Right lobe of liver (tissue), 6 donors: ENCODE data around the gene ANKRD11. TPM values are rescaled to one million over a fixed set of nuclear protein-coding genes. Genes with fewer than 3 reads are reported as not detected.
"Not testable (repeated sequence)": the region's sequence is repeated elsewhere in the genome, so short reads cannot be mapped to it uniquely, and the experiment has no call there.

Experiments
- ATAC-seq, 4 donors: fragments of 200-7000 bp; cut with Tn5 transposase; one replicate each; pipeline ENCODE4 v1.9.1; 2020; ENCODE audit warnings: mild to moderate bottlenecking in 4 of 4, moderate library complexity in 4 of 4
- DNase-seq, 3 donors: peaks; one replicate each; pipeline ENCODE4 v3.0.0-alpha.2; 2020
- H3K27ac ChIP-seq, 3 donors: fragments of 200-600 bp; one replicate each; pipeline ENCODE4 v1.8.0; 2022
- H3K27me3 ChIP-seq, 2 donors: fragments of 200-600 bp; one replicate each; pipeline ENCODE4 v1.8.0; 2022
- H3K36me3 ChIP-seq, 4 donors: fragments of 200-600 bp; sonication (generic) in 1 of 4; one replicate each; pipeline versions ENCODE4 v1.5.1 to v1.8.0; 2017 to 2022; ENCODE audit warnings: control low read depth in 1 of 4
- H3K4me1 ChIP-seq, 4 donors: fragments of 200-600 bp; sonication (generic) in 1 of 4; one replicate each; pipeline versions ENCODE4 v1.5.1 to v1.8.0; 2017 to 2022; ENCODE audit warnings: control low read depth in 1 of 4
- H3K4me3 ChIP-seq, 3 donors: fragments of 200-600 bp; one replicate each; pipeline ENCODE4 v1.8.0; 2022
- H3K9me3 ChIP-seq, 4 donors: fragments of 200-600 bp; sonication (generic) in 1 of 4; one replicate each; pipeline versions ENCODE4 v1.5.1 to v1.8.0; 2017 to 2022; ENCODE audit warnings: control low read depth in 1 of 4
- POLR2A ChIP-seq: fragments of 450-650 bp; IDR thresholded peaks from one replicate; pipeline ENCODE4 v1.6.1; 2017; ENCODE audit warnings: antibody characterized with exemption, mild to moderate bottlenecking
- WGBS: methylation state at CpG from one replicate; pipeline ENCODE4 v1.1.6; 2018; ENCODE audit warnings: low coverage, low lambda C conversion rate; ENCODE audit not compliant: insufficient coverage; ENCODE audit errors: missing lambda C conversion rate; 5-methylcytosine and 5-hydroxymethylcytosine counted together
- intact Hi-C, 2 donors: fragments of 100-400 bp; cut with DNase I; formaldehyde crosslinking; loops; one replicate each; pipeline versions ENCODE4 v1.11.2 to v1.14.1; 2022
- total RNA-seq, 6 experiments: library from RNA; depleted of rRNA in 2 of 6; stranded (reverse); fragments of >200 nt in 2 of 6; fragmentation: NEBNext Ultra II Directional in 3 of 6; extraction: Animal tissue kit (Norgen Biotek cat#: 25700) in 3 of 6; gene quantifications; one replicate each; pipeline versions ENCODE4 v1.1.0 to v1.2.4, GENCODE V29; 2016 to 2023
- TF ChIP-seq, protein P1 (sequence below), 4 donors: fragments of 200-600 bp in 3 of 4; fragments of 450-650 bp in 1 of 4; IDR thresholded peaks; one replicate each; pipeline versions ENCODE4 v1.5.1 to v1.8.0; 2016 to 2022; ENCODE audit warnings: antibody characterized with exemption in 4 of 4, mild to moderate bottlenecking in 2 of 4
- donor health status: DM: no; HTN: yes; CAD: no.
- donor health status: DM: no; HTN: no; CAD: no.
- donor health status: DM: no; HTN: no; CAD: no.
- donor health status: DM: no; HTN: yes; CAD: no.
- donor health status: DM: no; HTN: yes; CAD: no.

Gene ANKRD11
- total RNA-seq, 6 experiments from 2014 or later: 26.2 to 65.8 (median 41.6) TPM

DNA sequence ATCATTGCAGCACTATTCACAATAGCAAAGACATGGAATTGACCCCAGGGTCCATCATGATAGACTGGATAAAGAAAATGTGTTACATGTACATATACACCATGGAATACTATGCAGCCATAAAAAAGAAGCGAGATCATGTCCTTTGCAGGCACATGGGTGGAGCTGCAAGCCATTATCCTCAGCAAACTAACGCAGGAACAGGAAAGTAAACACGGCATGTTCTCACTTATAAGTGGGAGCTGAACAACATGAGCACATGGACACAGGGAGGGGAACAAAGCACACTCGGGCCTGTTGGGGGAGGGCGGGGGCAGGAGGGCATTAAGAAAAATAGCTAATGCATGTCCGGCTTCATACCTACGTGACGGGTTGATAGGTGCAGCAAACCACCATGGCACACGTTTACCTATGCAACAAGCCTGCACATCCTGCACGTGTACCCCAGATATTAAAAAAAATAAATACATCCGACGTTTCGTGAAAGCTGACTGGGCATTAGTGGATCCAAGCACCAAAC lies 243.9 kb downstream of the ANKRD11 start:
- H3K27ac ChIP-seq: no peak overlapping the region
- H3K4me3 ChIP-seq: peak overlapping the region in 1 of 3 donors; percentile 51
- peaks cover 0 to 10% (median 0%) of the 10 kb centered on the region in 4 donors for H3K4me1 ChIP-seq
- H3K9me3 ChIP-seq: no peaks in the 10 kb centered on the region
- ATAC-seq (no peak), DNase-seq (no peak)
- TF ChIP-seq, protein P1, sequence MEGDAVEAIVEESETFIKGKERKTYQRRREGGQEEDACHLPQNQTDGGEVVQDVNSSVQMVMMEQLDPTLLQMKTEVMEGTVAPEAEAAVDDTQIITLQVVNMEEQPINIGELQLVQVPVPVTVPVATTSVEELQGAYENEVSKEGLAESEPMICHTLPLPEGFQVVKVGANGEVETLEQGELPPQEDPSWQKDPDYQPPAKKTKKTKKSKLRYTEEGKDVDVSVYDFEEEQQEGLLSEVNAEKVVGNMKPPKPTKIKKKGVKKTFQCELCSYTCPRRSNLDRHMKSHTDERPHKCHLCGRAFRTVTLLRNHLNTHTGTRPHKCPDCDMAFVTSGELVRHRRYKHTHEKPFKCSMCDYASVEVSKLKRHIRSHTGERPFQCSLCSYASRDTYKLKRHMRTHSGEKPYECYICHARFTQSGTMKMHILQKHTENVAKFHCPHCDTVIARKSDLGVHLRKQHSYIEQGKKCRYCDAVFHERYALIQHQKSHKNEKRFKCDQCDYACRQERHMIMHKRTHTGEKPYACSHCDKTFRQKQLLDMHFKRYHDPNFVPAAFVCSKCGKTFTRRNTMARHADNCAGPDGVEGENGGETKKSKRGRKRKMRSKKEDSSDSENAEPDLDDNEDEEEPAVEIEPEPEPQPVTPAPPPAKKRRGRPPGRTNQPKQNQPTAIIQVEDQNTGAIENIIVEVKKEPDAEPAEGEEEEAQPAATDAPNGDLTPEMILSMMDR (IDR thresholded peaks at IDR 0.05): no peak
- TF ChIP-seq POLR2A: no peak
- intact Hi-C loops: no loop called here
- H3K36me3 ChIP-seq: no peaks in the 10 kb centered on the region
- H3K27me3 ChIP-seq: no peaks in the 10 kb centered on the region
- WGBS: 49% methylated on average over 5 of the region's 13 CpGs

DNA sequence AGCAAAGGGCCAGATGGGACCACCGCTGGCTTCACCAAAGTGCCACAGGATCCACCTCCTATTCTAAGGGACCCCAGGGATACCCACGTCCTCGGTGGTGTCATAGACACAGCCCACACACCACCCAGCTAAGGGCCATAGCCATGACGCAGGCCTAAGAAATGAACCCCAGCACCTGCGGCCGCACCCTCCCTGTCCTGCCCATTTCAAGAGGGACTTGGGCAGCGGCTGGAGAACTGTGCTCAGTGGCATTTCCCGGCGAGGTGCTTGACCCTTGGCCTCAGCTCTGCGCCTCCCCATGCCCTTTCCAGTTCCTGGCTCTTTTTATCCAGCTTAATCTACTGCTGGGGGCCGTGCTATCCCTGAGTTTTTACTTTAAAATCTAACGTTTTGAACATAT lies 245.6 kb downstream of the ANKRD11 start:
- WGBS: 48% methylated on average over 5 of the region's 12 CpGs

DNA sequence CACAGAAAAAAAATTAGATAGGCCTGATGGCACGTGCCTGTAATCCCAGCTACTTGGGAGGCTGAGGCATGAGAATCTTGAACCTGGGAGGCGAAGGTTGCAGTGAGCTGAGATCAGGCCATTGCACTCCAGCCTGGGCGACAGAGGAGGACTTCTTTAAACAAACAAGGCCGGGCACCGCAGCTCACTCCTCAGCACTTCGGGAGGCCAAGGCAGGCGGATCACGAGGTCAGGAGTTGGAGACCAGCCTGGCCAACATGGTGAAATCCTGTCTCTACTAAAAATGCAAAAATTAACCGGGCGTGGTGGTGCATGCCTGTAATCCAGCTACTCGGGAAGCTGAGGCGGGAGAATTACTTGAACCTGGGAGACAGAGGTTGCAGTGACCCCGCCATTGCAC lies 246.1 kb downstream of the ANKRD11 start:
- H3K27ac ChIP-seq, intact Hi-C loops, H3K27me3 ChIP-seq, H3K36me3 ChIP-seq, ATAC-seq, DNase-seq, H3K9me3 ChIP-seq, H3K4me3 ChIP-seq: not testable (repeated sequence)
- WGBS: 27% methylated on average over 10 of the region's 13 CpGs
- H3K4me1 ChIP-seq: peaks cover 0 to 10% (median 0%) of the 10 kb centered on the region in 4 donors

More for the DNA sequence above, 245.6 kb downstream of the ANKRD11 start:
- H3K36me3 ChIP-seq: no peaks in the 10 kb centered on the region
- ATAC-seq (no peak), DNase-seq (no peak)
- TF ChIP-seq POLR2A: no peak
- TF ChIP-seq, protein P1 (IDR thresholded peaks at IDR 0.05): no peak
- intact Hi-C loops: no loop called here
- no peak overlapping the region for H3K27ac ChIP-seq
- H3K27me3 ChIP-seq: no peaks in the 10 kb centered on the region
- no peak overlapping the region for H3K4me3 ChIP-seq
- H3K4me1 ChIP-seq: peaks cover 0 to 10% (median 0%) of the 10 kb centered on the region in 4 donors
- H3K9me3 ChIP-seq: no peaks in the 10 kb centered on the region

DNA sequence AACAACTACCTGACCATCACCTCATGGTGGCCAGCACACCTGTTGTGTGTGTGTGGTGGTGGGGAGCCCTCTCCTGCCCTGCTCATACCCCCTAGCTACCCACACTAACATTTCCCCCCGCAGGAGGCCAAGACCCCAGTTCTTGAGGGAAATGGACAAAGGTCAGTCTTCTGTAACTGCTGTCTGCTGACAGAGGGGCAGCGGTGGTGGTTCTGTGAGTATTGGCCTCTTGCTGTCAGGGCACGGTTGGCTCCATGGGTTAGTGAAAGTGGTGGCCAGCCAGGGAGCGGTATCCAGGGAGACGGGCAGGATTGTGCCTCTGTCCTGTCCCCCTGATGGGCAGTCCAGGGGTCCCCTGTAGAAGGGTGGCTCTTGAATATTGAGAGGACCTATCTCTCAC lies 246.7 kb downstream of the ANKRD11 start:
- no peaks in the 10 kb centered on the region for H3K27me3 ChIP-seq
- DNase-seq: no peak
- TF ChIP-seq, protein P1 (IDR thresholded peaks at IDR 0.05): no peak
- no peak for TF ChIP-seq POLR2A
- peaks cover 0 to 10% (median 0%) of the 10 kb centered on the region in 4 donors for H3K4me1 ChIP-seq
- intact Hi-C loops: no loop called here
- no peaks in the 10 kb centered on the region for H3K9me3 ChIP-seq
- H3K4me3 ChIP-seq: no peak overlapping the region
- H3K27ac ChIP-seq: no peak overlapping the region
- ATAC-seq: no peak
- 70% methylated on average over 5 of the region's 5 CpGs for WGBS
- H3K36me3 ChIP-seq: no peaks in the 10 kb centered on the region

DNA sequence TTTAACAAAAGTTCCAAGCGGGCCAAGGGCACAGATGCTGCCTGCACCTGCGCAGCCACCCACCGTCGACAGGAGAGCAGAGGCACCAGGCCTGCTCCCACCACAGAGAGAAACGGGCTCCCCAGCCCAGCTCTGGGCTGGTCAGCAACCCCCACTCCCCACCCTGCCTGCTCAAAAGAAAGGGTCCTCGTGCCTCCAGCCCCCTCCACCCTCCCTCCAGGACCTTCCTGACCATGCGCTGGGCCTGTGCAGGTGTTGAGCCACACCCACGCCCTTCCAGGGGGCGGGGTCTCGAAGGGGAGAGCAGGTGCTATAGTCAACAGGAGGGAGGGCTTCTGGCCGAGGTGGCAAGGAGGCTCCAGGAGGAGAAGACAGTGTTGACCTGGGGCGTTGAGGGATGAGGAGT lies 247.6 kb downstream of the ANKRD11 start:
- Histone ChIP-seq H3K27ac (no peak overlapping the region), H3K27me3 (no peaks in the 10 kb centered on the region), H3K4me3 (no peak overlapping the region), H3K4me1 (peaks cover 0 to 10% (median 0%) of the 10 kb centered on the region in 4 donors), H3K36me3 (no peaks in the 10 kb centered on the region), H3K9me3 (no peaks in the 10 kb centered on the region)
- no peak for TF ChIP-seq POLR2A
- TF ChIP-seq, protein P1 (IDR thresholded peaks at IDR 0.05): no peak
- DNase-seq (no peak), ATAC-seq (no peak)
- intact Hi-C loops: no loop called here
- WGBS: 31% methylated on average over 5 of the region's 12 CpGs
